ENCODE results near the gene MYOC. TPM values are rescaled to one million over a fixed set of nuclear protein-coding genes. Genes with fewer than 3 reads are reported as not detected.

MYOC gene
- not detected in 2 replicates for total RNA-seq

DNA sequence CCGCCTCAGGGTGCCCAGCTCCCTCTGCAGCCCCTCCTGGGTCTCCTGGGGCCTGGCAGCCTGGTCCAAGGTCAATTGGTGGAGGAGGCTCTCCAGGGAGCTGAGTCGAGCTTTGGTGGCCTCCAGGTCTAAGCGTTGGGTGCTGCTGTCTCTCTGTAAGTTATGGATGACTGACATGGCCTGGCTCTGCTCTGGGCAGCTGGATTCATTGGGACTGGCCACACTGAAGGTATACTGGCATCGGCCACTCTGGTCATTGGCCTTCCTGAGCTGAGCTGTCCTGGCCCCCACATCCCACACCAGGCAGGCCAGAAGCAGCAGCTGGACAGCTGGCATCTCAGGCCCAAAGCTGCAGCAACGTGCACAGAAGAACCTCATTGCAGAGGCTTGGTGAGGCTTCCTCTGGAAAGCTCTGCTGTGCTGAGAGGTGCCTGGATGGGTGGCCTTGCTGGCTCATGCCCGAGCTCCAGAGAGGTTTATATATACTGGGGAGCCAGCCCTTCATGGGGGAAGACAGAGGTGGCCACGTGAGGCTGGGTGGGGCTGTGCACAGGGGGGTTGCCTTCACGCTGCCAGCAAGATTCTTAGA is at the start of gene MYOC:
Gene MYOC, minus strand, starts transcription at position 455 of the 589 bp plus-strand sequence. Its CDS starts 77 bp downstream, at position 378.

DNA sequence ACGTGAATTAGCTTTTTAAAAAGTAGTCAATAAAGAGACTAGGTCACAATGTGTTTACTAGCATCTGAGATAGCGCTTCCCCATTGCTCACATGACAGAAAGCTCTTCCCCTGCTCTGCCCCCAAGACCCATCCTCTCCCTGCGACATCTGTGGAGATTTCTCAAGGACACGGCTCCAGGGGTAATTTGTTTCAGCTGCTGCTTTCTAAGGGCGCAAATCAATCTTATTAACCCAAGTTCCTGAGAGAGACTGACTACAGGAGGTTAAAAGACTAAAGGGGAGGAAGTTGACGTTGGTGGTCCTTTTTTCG is 30.4 kb downstream of the MYOC start, which contains the start of gene MYOCOS:
Gene MYOCOS, plus strand, starts transcription at position 92 of the 311 bp plus-strand sequence. CDS start 1,641 bp downstream, outside the sequence.

Other genes with a start within 250 kb of the MYOC start
- gene PRRC2C, start 167.2 kb downstream of the MYOC start, total RNA-seq: 46.7 and 79.0 TPM in 2 replicates
- gene MYOCOS, start 30.4 kb downstream of the MYOC start, total RNA-seq: not detected in 2 replicates
- gene VAMP4, start 89.4 kb upstream of the MYOC start, total RNA-seq: 6.6 and 7.6 TPM in 2 replicates
- gene METTL13, start 129.0 kb upstream of the MYOC start, total RNA-seq: 17.6 and 24.2 TPM in 2 replicates
- gene DNM3, start 188.8 kb upstream of the MYOC start, total RNA-seq: 1.8 and 5.7 TPM in 2 replicates